Activated CD4-positive, CD25-positive, alpha-beta regulatory T cell treated with anti-CD3 and anti-CD28 coated beads, Interleukin-2, amount 50 U/mL, for 72 hours (primary cell): ENCODE data around the gene CEP104.

Experiments
- DNase-seq: peaks from one replicate; pipeline ENCODE4 v3.0.0; 2021

CEP104 gene

GRCh38 chr1:3776231-3776961 lies 80.6 kb downstream of the CEP104 start:
- no peak for DNase-seq

DNA sequence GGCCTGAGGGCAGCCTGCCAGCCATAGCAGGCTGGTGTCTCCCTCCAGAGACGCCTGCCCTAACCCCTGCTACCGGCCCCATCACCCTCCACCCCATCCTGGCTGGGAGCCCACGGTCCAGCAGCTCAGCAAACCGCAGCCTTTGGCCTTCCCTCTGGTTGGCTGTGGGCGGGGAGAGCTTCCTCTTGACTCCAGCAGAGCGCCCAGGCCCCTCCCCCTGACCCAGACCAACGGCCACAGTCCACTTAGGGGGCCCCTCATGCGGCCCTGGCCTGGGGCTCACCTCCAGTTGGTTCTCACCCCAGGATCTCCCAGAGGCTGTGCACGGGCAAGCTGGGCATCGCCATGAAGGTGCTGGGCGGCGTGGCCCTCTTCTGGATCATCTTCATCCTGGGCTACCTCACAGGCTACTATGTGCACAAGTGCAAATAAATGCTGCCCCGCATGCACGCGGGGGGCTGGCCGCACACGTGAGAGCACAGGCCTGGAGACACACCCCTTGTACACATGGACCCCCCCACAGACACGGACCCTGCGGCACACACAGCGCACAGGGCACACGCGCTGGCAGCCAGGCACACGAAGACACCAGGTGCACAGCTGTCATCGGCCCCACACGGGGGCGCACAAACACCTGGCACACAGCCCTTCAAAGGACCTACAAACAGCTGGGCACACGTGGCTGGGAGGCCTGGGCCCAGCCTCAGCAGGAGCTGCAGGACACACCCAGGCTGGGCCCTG lies 81.4 kb downstream of the CEP104 start:
- no peak for DNase-seq

DNA sequence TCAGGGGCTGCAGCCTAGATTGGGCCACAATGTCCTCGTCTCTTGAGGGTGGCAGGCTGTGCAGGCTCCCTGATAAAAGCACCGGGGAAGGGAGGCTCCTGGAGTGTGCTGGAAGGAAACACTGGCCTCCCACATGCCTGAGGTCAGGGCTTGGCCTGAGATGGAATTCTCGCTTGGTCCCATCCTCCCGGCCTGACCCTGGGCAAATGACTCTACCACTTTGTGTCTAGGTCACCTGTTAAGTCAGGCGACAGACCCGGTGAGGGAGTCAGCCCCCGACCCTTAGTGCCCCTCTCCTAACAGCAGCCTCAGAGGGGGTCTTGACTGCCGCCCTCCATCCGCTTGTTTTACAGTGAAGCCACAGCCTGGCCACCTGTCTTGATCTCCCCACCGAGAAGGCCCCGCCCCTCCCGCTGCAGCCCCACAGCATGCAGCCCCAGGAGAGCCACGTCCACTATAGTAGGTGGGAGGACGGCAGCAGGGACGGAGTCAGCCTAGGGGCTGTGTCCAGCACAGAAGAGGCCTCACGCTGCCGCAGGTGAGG lies 82.0 kb downstream of the CEP104 start:
- DNase-seq, result no peak

- DNase-seq, result no peak
Observed at GRCh38 chr1:3774276-3774945, 82.6 kb downstream of the CEP104 start.

- DNase-seq, result no peak
Observed at GRCh38 chr1:3773572-3774275, 83.3 kb downstream of the CEP104 start.

DNA sequence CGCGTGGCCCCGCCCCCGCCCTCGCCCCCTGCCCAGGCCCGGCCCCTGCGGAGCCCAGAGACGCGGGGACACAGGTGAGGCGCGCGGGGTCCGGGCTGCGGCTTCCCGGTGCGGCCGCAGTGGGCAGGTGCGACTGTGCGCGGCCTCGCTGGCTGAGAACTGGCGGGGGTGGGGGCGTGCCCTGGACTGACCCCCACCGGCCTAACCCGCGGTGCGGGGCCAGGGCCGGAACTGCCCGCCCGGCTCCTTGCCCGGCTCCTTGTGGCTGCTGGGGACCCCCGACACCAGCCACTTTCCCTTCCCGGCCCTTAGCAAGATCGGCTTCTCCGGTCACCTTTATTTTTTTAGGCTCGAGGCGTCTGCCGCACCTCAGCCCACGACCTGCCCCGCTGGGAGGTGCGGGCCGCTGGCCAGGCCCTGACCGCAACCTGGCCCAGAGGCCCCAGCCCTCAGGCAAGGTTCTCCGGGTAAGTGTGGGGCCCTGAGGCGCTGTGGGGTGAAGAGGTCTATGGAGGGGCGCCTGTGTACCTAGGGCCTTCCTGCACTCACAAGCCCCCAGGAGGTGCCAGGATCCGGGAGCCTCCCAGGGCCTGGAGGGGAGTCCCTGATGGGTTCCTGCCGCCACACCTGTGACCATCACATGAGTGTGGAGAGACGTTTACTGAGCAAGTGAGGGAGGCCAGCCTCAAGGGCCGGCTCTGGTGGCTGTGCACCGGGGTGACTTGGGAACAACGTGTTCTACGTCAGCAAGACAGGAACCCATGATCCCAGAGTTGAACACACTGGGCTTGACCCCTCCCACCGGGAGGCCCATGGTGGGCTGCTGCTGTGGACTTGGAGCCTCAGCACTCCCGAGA lies 84.1 kb downstream of the CEP104 start, which contains the start of gene SMIM1:
SMIM1 (plus strand) TSS at position 35 of the 857 bp plus-strand sequence. CDS start 2,625 bp downstream, outside the sequence.
- no peak for DNase-seq

DNA sequence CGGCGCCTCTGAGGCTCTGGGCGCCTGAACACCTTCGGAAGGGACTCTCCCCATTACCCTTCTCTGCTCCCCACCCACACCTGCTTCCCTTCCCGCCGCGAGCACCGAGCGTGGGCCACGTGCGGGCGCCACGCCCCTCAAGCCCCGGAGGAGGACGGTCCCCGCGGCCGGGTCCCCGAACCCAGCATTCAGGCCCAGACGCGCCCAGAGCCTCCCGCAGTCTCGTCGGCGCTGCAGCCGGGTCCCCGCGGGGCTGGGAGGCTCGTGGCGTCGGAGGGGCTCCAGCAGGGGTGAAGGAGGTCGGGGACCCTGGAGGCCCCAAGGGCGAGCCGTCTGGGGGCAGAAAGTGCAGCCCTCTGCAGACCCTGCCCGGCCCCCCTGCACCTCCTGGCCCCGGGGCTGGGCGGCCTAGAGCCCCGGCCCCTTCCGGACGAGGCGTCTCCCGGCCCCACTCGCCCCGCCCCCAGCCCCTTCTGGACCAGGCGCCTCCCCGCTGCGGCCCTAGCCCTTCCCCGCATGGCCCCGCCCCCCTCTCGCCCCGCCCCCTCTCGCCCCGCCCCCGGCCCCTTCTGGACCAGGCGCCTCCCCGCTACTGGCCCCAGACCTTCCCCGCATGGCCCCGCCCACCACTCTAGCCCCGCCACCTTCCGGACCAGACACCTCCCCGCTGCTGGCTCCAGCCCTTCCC lies 84.8 kb downstream of the CEP104 start:
- DNase-seq, result peak; percentile 89

DNA sequence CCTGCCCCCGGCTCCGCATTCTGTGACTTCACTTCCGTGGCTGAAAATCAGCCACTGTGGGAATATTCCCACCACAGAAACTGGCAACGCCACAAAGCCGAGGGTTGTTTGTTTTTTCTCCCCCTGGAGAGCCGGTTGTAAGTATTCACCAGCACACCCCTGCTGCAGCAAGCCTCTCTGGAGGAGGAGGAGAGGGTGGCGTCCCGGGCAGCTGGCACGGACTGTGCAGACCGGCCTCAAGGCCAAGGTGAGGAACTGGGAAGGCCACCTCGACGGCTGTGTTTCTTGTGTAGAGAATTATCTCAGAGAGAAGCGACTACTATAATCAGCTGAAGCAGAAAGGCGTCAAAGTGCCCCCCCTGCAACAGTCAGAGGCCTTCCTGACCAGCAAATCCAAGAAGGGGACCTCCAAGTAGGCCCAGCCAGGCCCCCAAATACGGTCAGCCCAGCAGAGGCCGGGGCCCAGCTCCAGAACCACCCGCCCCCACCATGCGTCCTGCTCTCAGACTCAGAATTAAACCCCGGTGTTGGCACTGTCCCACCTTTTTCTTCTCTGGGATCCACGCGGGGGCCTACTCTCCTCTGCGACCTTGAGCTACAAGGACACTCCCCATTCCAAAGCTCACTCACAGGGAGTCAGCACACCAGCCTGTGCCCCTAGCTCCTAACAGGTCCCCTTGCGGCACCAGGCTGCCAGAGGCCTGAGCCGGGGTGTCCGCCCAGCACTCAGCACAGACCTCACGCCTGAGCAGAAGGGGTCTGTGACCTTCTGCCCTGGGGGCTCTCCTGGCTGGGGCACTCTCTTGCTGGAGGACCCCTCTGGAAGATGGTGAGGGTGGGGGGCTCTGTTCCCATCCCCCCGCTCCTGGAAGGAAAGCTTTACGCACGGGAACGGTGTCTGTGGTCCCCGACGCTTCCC lies 85.6 kb downstream of the CEP104 start:
- no peak for DNase-seq

- no peak for DNase-seq
Observed at GRCh38 chr1:3770047-3770765, 86.8 kb downstream of the CEP104 start.

GRCh38 chr1:3768811-3769390 lies 88.1 kb downstream of the CEP104 start:
- no peak for DNase-seq

DNA sequence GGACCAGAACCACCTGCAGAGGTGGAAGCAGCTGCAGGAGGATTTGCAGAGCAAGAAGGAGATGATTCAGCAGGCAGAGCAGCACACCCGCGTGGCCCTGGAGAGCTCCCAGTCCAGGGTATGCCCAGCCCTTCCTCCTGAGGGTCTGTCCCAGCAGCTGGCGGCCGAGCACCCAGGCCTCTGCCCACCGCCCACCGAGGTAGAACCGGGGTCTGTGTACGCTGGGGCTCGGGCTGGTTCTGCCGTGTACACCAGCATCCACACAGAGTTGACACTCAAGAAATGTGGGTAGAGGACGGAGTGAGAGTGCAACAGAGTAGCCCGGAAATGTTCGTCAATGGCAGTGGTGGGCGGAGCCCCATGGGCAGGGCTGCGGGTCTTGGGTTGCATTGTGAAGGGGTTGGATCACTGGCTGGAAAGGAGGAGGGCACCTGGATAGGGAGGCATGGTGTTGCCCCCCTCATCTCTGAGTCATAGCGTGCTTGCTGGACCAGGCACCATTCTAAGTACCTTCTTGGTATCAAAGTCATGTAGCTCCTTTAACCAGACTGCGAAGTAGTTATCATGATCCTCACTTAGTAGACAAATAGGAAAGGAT lies 89.6 kb downstream of the CEP104 start:
- no peak for DNase-seq

GRCh38 chr1:3763351-3764125 lies 93.5 kb downstream of the CEP104 start:
- DNase-seq, result no peak

GRCh38 chr1:3762873-3763228 lies 94.2 kb downstream of the CEP104 start:
- no peak for DNase-seq

GRCh38 chr1:3762151-3762872 lies 94.7 kb downstream of the CEP104 start:
- no peak for DNase-seq
